Transverse colon (tissue), 4 donors: ENCODE results near the gene PLEKHA7. TPM values are rescaled to one million over a fixed set of nuclear protein-coding genes. Genes with fewer than 3 reads are reported as not detected.
"Not testable (repeated sequence)": the region's sequence is repeated elsewhere in the genome, so short reads cannot be mapped to it uniquely, and the experiment has no call there.

ENCODE experiments used
- DNase-seq: peaks from one replicate; pipeline ENCODE4 v3.0.0-alpha.2; 2019
- H3K27ac ChIP-seq, 4 donors: fragments of 200-600 bp; sonication (generic); 2 replicates each; pipeline ENCODE4 v1.5.1; 2016 to 2018; ENCODE audit warnings: inconsistent platforms in 4 of 4
- H3K27me3 ChIP-seq: fragments of 200-600 bp; sonication (generic); 2 replicates; pipeline ENCODE4 v1.5.1; 2017; ENCODE audit warnings: inconsistent platforms
- H3K36me3 ChIP-seq, 4 donors: fragments of 200-600 bp; sonication (generic); 2 replicates each; pipeline ENCODE4 v1.5.1; 2017 to 2019; ENCODE audit warnings: inconsistent platforms in 4 of 4
- H3K4me1 ChIP-seq, 4 donors: fragments of 200-600 bp; sonication (generic); 2 replicates each; pipeline ENCODE4 v1.5.1; 2017 to 2020; ENCODE audit warnings: inconsistent platforms in 4 of 4
- H3K4me3 ChIP-seq, 4 donors: fragments of 200-600 bp; sonication (generic); 1 replicate in 1 of 4; 2 replicates in 3 of 4; pipeline versions ENCODE4 v1.5.1 to v1.6.1; 2017 to 2019; ENCODE audit warnings: inconsistent platforms in 4 of 4
- H3K9me3 ChIP-seq, 2 donors: fragments of 200-600 bp; sonication (generic); 2 replicates each; pipeline ENCODE4 v1.5.1; 2017 to 2019; ENCODE audit warnings: inconsistent platforms in 2 of 2
- EP300 ChIP-seq: sonication (generic); formaldehyde crosslinking; IDR thresholded peaks from one replicate; pipeline ENCODE4 v1.6.1; 2017; ENCODE audit warnings: antibody characterized with exemption, low read depth
- POLR2A ChIP-seq: fragments of 450-650 bp; IDR thresholded peaks from one replicate; pipeline ENCODE4 v1.6.1; 2016; ENCODE audit warnings: antibody characterized with exemption, mild to moderate bottlenecking, moderate library complexity
- POLR2AphosphoS5 ChIP-seq, 3 donors: sonication (generic); formaldehyde crosslinking; IDR thresholded peaks; one replicate each; pipeline ENCODE4 v1.6.1; 2016; ENCODE audit warnings: antibody characterized with exemption in 3 of 3
- WGBS, 2 donors: methylation state at CpG; one replicate each; pipeline ENCODE4 v1.1.5; 2018; ENCODE audit warnings: low coverage in 1 of 2; 5-methylcytosine and 5-hydroxymethylcytosine counted together
- in situ Hi-C, 4 donors: fragments of 200-750 bp; cut with MboI; loops; one replicate each; pipeline versions ENCODE4 v1.15.0 to v1.15.1; 2017; ENCODE audit warnings: low sequenced_read_pairs in 3 of 4, low pct_ligation_motif_present in 1 of 4, low pct_unique_long_range_greater_than_20kb in 1 of 4
- intact Hi-C: fragments of 100-400 bp; cut with DNase I; formaldehyde crosslinking; loops from one replicate; pipeline ENCODE4 v1.15.1; 2023; ENCODE audit warnings: low total_unique reads
- total RNA-seq, 4 donors: library from RNA; depleted of rRNA; stranded (reverse); fragments of >200 nt; gene quantifications; one replicate each; pipeline ENCODE4 v1.1.0, GENCODE V29; 2016
- TF ChIP-seq, protein P1 (sequence below), 5 experiments: fragments of 200-600 bp in 3 of 5; fragments of 450-650 bp in 2 of 5; sonication (generic) in 3 of 5; IDR thresholded peaks; 1 replicate in 2 of 5; 2 replicates in 3 of 5; pipeline ENCODE4 v1.5.1; 2016 to 2017; ENCODE audit warnings: antibody characterized with exemption in 5 of 5, inconsistent platforms in 3 of 5, mild to moderate bottlenecking in 2 of 5, moderate library complexity in 1 of 5

PLEKHA7 gene
- total RNA-seq, 4 donors from 2014 or later = 109 to 243 (median 114) TPM

DNA sequence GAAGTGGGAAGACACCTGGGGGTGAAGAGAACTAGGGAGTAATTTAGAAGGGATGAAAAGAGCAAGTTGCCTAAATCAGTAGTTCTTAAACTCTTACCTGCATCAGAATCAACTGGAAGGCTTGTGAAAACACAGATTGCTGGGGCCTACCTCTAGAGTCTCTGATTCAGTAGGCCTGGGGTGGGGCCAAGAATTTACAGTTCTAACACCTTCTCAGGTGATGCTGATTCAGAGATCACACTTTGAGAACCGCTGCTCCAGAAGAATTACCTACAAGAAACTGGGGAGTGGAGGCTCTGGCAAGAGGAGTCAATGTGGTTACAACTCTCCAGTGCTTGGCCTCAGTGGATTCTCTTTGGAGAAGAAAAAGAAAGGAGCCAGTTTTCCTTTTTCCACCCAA is 147.1 kb downstream of the PLEKHA7 start:
- WGBS, 2 donors = 70% methylated on average over 1 of the region's 1 CpG; no CpG with 5 or more reads in 1 of the 2 donors
- in situ Hi-C loops = no loop called here

DNA sequence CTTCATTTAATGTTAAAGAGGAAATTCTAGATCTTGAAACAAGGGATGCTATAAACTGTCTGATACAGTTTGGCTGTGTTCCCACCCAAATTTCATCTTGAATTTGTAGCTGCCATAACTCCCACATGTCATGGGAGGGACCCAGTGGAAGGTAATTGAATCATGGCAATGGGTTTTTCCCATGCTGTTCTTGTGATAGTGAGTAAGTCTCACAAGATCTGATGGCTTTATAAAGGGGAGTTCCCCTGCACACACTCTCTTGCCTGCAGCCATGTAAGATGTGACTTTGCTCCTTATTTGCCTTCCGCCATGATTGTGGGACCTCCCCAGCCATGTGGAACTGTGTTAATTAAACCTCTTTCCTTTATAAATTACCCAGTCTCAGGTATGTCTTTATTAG is 149.8 kb downstream of the PLEKHA7 start:
- DNase-seq, H3K4me1 ChIP-seq, in situ Hi-C loops, H3K27me3 ChIP-seq, intact Hi-C loops, H3K27ac ChIP-seq, H3K36me3 ChIP-seq, H3K4me3 ChIP-seq, H3K9me3 ChIP-seq: not testable (repeated sequence)
- 100% methylated on average over 1 of the region's 1 CpG for WGBS, 2 donors

More for the DNA sequence above, 147.1 kb downstream of the PLEKHA7 start:
- H3K4me3 ChIP-seq = no peak overlapping the region
- intact Hi-C loops = no loop called here
- no peak overlapping the region for H3K27ac ChIP-seq
- H3K4me1 ChIP-seq = no peaks in the 10 kb centered on the region
- no peak for DNase-seq
- no peaks in the 10 kb centered on the region for H3K9me3 ChIP-seq
- TF ChIP-seq POLR2A = no peak
- TF ChIP-seq POLR2AphosphoS5 (IDR thresholded peaks at IDR 0.05) = no peak
- TF ChIP-seq, protein P1, sequence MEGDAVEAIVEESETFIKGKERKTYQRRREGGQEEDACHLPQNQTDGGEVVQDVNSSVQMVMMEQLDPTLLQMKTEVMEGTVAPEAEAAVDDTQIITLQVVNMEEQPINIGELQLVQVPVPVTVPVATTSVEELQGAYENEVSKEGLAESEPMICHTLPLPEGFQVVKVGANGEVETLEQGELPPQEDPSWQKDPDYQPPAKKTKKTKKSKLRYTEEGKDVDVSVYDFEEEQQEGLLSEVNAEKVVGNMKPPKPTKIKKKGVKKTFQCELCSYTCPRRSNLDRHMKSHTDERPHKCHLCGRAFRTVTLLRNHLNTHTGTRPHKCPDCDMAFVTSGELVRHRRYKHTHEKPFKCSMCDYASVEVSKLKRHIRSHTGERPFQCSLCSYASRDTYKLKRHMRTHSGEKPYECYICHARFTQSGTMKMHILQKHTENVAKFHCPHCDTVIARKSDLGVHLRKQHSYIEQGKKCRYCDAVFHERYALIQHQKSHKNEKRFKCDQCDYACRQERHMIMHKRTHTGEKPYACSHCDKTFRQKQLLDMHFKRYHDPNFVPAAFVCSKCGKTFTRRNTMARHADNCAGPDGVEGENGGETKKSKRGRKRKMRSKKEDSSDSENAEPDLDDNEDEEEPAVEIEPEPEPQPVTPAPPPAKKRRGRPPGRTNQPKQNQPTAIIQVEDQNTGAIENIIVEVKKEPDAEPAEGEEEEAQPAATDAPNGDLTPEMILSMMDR (IDR thresholded peaks at IDR 0.05) = no peak
- no peak for TF ChIP-seq EP300
- no peaks in the 10 kb centered on the region for H3K27me3 ChIP-seq
- peaks cover 0 to 3% (median 0%) of the 10 kb centered on the region in 4 donors for H3K36me3 ChIP-seq

DNA sequence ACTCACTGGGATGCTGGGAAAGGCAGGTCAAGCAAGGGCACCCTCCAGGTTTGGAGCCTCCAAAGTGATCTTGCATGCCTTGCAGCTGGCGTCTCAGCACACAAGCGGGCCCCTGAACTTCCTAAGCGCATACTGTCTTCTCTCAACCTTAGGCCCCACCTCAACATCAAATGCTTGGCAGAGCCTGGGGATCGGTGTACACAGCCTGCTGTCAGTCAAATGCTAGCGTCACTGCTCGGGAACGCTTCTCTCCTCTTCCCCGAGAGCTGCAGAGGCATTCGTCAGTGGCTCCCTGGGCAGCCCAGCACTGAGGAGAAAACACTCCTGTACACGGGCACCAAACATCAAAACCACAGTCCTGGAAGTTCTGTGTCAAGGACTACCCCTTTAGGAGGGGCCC is 150.8 kb downstream of the PLEKHA7 start:
- intact Hi-C loops = no loop called here
- no peak for DNase-seq
- peaks cover 0 to 4% (median 0%) of the 10 kb centered on the region in 4 donors for H3K4me1 ChIP-seq

DNA sequence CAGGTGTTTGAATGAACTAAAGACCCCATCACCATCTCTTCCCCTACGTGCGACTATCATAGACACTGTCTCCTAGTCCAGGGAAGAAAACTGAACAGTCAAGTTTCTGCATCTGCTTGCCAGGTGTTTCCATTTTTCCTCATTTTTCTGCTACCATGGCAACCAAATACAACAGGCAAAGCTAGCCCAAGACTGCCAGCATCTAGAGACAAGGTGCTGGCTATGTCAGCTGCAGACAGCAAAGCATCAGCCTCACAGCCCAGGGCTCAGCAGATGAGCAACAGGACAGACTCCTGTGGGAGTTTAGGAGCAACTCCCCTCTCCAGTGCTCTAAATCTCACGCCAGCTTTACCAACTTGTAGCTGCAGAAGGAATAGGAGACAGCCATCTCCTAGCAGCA is 151.5 kb downstream of the PLEKHA7 start:
- H3K4me1 ChIP-seq = peaks cover 0 to 4% (median 0%) of the 10 kb centered on the region in 4 donors
- intact Hi-C loops = no loop called here
- no peaks in the 10 kb centered on the region for H3K27me3 ChIP-seq
- no peaks in the 10 kb centered on the region for H3K9me3 ChIP-seq
- 97% methylated on average over 3 of the region's 3 CpGs; no CpG with 5 or more reads in 1 of the 2 donors for WGBS, 2 donors
- no peaks in the 10 kb centered on the region for H3K36me3 ChIP-seq
- no peak overlapping the region for H3K4me3 ChIP-seq
- DNase-seq = no peak
- H3K27ac ChIP-seq = no peak overlapping the region
- TF ChIP-seq POLR2A (no peak), POLR2AphosphoS5 (IDR thresholded peaks at IDR 0.05) (no peak), EP300 (no peak)
- TF ChIP-seq, protein P1 (IDR thresholded peaks at IDR 0.05) = no peak
- in situ Hi-C loops = no loop called here

More for the DNA sequence above, 150.8 kb downstream of the PLEKHA7 start:
- TF ChIP-seq POLR2A = no peak
- TF ChIP-seq EP300 = no peak
- no peak for TF ChIP-seq POLR2AphosphoS5 (IDR thresholded peaks at IDR 0.05)
- TF ChIP-seq, protein P1 (IDR thresholded peaks at IDR 0.05) = no peak
- no peak overlapping the region for H3K4me3 ChIP-seq
- H3K27ac ChIP-seq = no peak overlapping the region
- H3K36me3 ChIP-seq = no peaks in the 10 kb centered on the region
- 60 to 84% methylated on average over 1 to 10 of the region's 10 CpGs for WGBS, 2 donors
- no peaks in the 10 kb centered on the region for H3K27me3 ChIP-seq
- no peaks in the 10 kb centered on the region for H3K9me3 ChIP-seq
- in situ Hi-C loops = no loop called here

DNA sequence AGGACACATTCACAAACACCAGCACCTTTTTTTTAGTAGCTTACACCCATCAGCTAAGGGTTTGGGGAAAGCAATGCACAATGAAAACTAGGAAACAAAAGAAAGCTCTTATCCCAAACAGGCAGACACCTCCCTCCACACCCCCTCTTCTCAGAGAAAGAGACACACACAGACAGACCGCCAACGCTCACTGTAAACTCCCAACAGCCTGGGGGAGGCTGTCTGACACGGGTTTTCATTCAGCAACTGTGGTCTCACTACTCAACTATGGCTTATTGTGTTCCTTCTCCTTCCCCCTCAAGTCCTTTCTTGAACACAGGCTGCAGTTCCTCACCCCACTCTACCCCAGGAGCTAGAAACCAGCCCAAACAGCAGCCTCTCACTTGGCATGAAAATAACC is 152.4 kb downstream of the PLEKHA7 start:
- Histone ChIP-seq H3K4me3 (no peak overlapping the region), H3K36me3 (no peaks in the 10 kb centered on the region), H3K4me1 (peaks cover 0 to 4% (median 0%) of the 10 kb centered on the region in 4 donors), H3K27ac (no peak overlapping the region), H3K27me3 (no peaks in the 10 kb centered on the region), H3K9me3 (no peaks in the 10 kb centered on the region)
- no peak for TF ChIP-seq POLR2AphosphoS5 (IDR thresholded peaks at IDR 0.05)
- WGBS, 2 donors = 73 to 76% methylated on average over 3 of the region's 3 CpGs
- intact Hi-C loops = no loop called here
- in situ Hi-C loops = no loop called here
- no peak for DNase-seq
